ENCODE results near the gene ELANE. TPM values are rescaled to one million over a fixed set of nuclear protein-coding genes. Genes with fewer than 3 reads are reported as not detected.
"Not testable (repeated sequence)": the region's sequence is repeated elsewhere in the genome, so short reads cannot be mapped to it uniquely, and the experiment has no call there.

ELANE gene
- total RNA-seq, 4 donors from 2014 or later: 1.9 to 2.1 (median 2.1) TPM; not detected in 1

GRCh38 chr19:873561-874041 lies 21.5 kb downstream of the ELANE start:
- DNase-seq: no peak

GRCh38 chr19:875265-875879 lies 23.3 kb downstream of the ELANE start:
- Histone ChIP-seq H3K4me1 (no peaks in the 10 kb centered on the region), H3K4me3 (replicated peaks in 1 of 3) (no peak overlapping the region), H3K9me3 (no peaks in the 10 kb centered on the region), H3K36me3 (peaks cover 34% of the 10 kb centered on the region in 2 donors), H3K27me3 (no peaks in the 10 kb centered on the region), H3K27ac (no peak overlapping the region)
- 90 to 95% methylated on average over 23 to 27 of the region's 28 CpGs for WGBS, 2 donors
- intact Hi-C loops (cut with DNase I): no loop called here
- no peak for TF ChIP-seq POLR2A (IDR thresholded peaks at IDR 0.05)
- TF ChIP-seq CTCF (IDR thresholded peaks at IDR 0.05): no peak
- no peak for DNase-seq

More at GRCh38 chr19:873561-874041, 21.5 kb downstream of the ELANE start:
- Histone ChIP-seq H3K4me3 (replicated peaks in 1 of 3) (no peak overlapping the region), H3K9me3 (no peaks in the 10 kb centered on the region), H3K27me3 (no peaks in the 10 kb centered on the region), H3K27ac (no peak overlapping the region), H3K36me3 (peaks cover 24 to 26% of the 10 kb centered on the region in 2 donors), H3K4me1 (peaks cover 0 to 4% of the 10 kb centered on the region in 2 donors)
- WGBS, 2 donors: 93 to 94% methylated on average over 3 to 17 of the region's 22 CpGs
- TF ChIP-seq CTCF (IDR thresholded peaks at IDR 0.05) (no peak), POLR2A (IDR thresholded peaks at IDR 0.05) (no peak)
- intact Hi-C loops (cut with DNase I): no loop called here

GRCh38 chr19:876089-876488 lies 24.0 kb downstream of the ELANE start:
- peaks cover 29 to 35% of the 10 kb centered on the region in 2 donors for H3K36me3 ChIP-seq
- DNase-seq: no peak
- no peaks in the 10 kb centered on the region for H3K9me3 ChIP-seq
- TF ChIP-seq CTCF (IDR thresholded peaks at IDR 0.05): no peak
- TF ChIP-seq POLR2A (IDR thresholded peaks at IDR 0.05): no peak
- intact Hi-C loops (cut with DNase I): no loop called here
- WGBS, 2 donors: 86 to 90% methylated on average over 17 to 18 of the region's 18 CpGs
- H3K4me1 ChIP-seq: no peaks in the 10 kb centered on the region
- H3K27ac ChIP-seq: no peak overlapping the region
- H3K27me3 ChIP-seq: no peaks in the 10 kb centered on the region
- no peak overlapping the region for H3K4me3 ChIP-seq (replicated peaks in 1 of 3)

- WGBS, 2 donors: 91 to 96% methylated on average over 8 to 24 of the region's 29 CpGs
- Histone ChIP-seq H3K36me3 (peaks cover 32 to 39% of the 10 kb centered on the region in 2 donors), H3K9me3 (no peaks in the 10 kb centered on the region), H3K4me3 (replicated peaks in 1 of 3) (no peak overlapping the region), H3K27me3 (no peaks in the 10 kb centered on the region), H3K27ac (no peak overlapping the region), H3K4me1 (no peaks in the 10 kb centered on the region)
- intact Hi-C loops (cut with DNase I): no loop called here
- DNase-seq: no peak
- TF ChIP-seq POLR2A (IDR thresholded peaks at IDR 0.05): no peak
- TF ChIP-seq CTCF (IDR thresholded peaks at IDR 0.05): no peak
Observed at GRCh38 chr19:876780-877314, 24.7 kb downstream of the ELANE start.

GRCh38 chr19:877992-878660 lies 26.0 kb downstream of the ELANE start:
- H3K27me3 ChIP-seq; H3K4me3 ChIP-seq (replicated peaks in 1 of 3); H3K4me1 ChIP-seq; intact Hi-C loops (cut with DNase I); H3K9me3 ChIP-seq; DNase-seq; H3K27ac ChIP-seq: not testable (repeated sequence)
- 90 to 94% methylated on average over 7 to 10 of the region's 23 CpGs for WGBS, 2 donors
- peaks cover 32 to 33% of the 10 kb centered on the region in 2 donors for H3K36me3 ChIP-seq

- DNase-seq; H3K27ac ChIP-seq; intact Hi-C loops (cut with DNase I); H3K27me3 ChIP-seq; H3K9me3 ChIP-seq; H3K4me1 ChIP-seq; H3K4me3 ChIP-seq (replicated peaks in 1 of 3): not testable (repeated sequence)
- peaks cover 35 to 38% of the 10 kb centered on the region in 2 donors for H3K36me3 ChIP-seq
- 87 to 90% methylated on average over 9 to 11 of the region's 24 CpGs for WGBS, 2 donors
Observed at GRCh38 chr19:878751-879561, 26.9 kb downstream of the ELANE start.

All from thyroid gland (tissue), 4 donors.